Stimulated activated naive CD4-positive, alpha-beta T cell treated with Interleukin-2 at 50 U/mL for 16 hours (primary cell): ENCODE measurements around the gene DGKG.
A peak's percentile ranks its signal among the peaks of the same experiment; 100 is the strongest.

Source experiments
- DNase-seq: peaks from one replicate; lab custom pipeline; 2025; lab: John Stamatoyannopoulos, UW

DGKG gene

DNA sequence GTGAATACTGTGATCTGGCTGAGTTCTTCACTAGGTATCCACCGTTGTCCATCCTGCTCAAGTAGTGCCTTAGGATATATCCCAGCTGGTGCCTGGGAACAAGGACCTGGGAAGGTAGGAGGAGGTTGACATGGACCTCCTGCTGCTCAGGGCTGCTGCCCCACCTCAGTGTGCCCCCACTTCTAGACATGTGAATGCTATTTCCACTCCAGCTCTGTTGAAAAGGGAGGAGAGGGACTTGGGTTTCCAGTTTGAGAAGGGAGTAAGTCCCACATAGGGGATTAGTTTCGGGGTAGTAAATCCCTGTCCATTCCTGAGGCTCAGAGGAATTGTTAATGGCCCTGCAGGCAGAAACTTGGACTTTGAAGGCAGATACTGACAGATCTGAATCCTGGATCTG lies 220.2 kb downstream of the DGKG start:
- no peak for DNase-seq

DNA sequence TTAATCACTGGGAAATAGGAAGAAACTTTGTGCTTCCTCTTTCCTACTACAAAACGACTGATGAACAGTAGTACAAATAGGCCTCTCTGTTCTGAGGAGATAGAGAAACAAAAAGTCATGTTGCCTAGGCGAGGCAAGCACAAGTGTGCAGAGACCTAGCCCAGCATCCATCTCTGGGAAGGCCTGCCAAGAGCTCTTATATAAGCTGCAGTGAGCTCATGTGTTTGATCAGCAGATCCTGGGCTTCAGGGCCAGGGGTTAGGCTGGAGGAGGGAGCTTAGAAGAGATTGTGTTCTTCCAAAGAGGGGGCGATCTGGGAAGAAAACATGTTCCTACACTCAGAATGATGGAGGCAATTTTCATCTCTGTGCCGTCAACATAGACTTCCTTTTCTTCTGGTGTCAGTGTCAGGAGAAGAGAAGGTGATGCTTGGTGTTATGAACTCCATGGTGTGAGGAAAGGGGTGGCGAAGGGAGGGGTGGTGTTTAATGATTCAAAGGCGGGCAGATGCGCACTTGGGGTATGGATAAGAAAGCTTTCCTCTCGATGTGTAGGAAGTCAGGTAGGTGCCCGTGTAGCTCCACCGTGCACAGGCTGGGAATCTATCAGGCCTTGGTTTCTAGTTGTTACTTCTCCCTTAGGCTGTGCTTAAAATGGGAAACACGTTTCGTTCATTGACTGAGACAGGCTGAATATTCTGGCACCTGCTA lies 223.6 kb downstream of the DGKG start:
- no peak for DNase-seq

DNA sequence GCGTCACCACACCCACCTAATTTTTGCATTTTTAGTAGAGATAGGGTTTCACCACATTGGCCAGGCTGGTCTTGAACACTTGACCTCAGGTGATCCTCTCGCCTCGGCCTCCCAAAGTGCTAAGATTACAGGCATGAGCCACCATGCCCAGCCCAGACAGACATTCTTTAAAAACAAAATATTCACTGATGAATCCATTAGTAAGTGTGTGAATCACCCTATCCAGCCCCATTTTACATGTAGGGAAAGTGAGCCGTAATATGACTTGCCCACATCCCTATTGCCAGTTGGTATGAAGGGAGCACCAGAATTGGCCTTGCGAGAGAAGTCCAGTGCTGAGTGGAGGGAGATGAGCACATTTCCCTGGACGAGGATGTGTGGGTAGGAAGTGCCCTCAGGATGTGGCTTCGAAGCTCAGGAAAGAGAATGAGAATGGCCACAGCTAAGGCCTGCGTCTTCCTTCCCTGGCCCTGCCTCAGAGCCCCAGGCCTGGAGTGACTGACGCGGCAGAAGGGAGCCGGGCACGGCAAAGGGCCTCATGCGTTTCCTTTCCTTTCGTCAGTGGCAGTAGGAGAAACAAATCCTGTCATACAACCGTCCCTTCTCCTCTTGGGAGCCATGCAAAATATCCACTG lies 224.9 kb downstream of the DGKG start:
- no peak for DNase-seq

DNA sequence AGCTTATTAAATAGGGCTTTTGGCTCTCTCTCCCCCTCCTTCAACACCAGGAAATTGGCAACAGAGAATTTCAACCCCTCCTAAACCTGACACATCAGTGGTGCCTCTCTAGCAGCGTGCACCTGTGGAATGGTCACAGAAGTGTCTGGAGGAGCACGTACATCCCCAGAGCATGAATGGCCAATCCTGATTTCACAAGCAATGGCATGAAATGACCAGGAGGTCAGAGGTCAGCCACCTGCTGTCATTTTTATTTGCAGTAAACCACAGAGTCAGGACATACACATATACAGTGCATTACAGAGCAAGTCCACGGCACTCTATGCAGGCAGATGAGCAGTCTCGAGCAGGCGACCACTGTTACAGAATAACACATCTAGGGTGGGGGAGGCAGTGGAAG lies 228.1 kb downstream of the DGKG start:
- DNase-seq = no peak

DNA sequence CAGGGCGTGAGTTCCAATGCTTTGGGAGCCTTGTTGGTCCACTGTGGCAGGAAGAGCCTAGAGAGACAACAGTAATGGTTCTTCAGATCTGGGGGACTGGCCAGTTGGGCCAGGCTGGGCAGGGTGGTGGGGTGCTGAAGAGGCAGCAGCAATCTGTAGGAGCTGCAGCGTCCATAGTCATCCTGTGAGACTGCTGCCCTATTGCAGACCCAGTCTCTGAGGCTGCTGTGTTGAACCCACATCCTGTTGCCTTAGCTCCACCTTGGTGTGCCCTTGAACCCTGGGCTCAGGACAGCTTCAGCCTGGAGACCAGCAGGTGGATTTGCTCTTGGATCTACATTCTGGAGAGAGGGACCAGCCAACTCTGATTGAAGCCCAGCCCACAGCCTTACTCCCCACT lies 229.5 kb downstream of the DGKG start:
- no peak for DNase-seq

DNA sequence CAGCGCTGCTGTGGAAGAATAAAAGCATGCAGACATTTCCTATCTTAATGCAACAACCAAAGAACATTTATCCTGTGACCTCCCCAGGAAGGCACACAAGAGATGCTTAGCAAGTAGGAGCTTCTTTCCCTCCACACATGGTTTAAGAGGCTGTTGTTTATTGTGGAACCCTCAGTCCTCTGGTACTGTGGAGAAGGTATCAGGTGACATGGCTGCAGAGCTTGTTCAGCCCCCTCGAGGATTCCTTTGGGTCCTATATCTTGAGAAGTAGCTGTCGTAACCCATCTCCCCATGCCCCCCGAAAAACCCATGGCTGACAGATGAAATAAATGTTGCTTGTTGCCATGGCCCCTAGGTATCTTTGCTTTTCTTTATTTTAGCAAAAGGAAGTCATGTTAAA lies 232.8 kb downstream of the DGKG start:
- no peak for DNase-seq

DNA sequence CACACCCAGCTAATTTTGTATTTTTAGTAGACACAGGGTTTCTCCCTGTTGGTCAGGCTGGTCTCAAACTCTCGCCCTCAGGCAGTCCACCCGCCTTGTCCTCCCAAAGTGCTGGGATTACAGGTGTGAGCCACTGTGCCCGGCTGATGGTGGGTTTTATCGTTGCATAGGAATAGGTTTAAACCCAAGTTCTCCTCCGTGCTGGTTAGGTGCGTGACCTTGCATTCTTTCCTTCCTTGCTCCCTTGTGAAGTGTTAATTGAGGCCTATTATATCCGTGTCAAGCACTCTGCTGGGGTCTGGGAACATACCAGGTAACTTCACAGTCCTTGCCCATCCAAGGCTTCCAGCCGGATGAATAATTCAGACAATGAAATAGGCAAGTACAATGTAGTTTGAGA lies 233.9 kb downstream of the DGKG start:
- DNase-seq = no peak

DNA sequence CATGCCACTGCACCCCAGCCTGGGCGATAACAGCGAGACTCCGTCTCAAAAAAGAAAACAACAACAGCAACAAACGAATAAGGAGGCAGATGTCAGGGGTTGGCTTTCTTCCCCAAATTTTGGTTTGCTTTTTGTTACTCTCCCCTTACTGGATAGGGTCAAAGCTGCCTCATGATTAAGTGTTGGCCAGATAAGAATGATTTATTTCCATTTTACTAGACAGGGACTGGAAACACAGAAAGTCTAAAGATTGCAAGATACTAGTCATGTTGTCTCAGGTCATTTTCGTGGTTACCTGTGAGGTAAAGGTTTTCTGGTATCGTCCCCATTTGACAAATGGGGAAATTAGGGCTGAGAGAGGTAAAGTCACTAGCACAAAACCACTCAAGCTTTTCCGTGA lies 234.6 kb downstream of the DGKG start:
- no peak for DNase-seq

DNA sequence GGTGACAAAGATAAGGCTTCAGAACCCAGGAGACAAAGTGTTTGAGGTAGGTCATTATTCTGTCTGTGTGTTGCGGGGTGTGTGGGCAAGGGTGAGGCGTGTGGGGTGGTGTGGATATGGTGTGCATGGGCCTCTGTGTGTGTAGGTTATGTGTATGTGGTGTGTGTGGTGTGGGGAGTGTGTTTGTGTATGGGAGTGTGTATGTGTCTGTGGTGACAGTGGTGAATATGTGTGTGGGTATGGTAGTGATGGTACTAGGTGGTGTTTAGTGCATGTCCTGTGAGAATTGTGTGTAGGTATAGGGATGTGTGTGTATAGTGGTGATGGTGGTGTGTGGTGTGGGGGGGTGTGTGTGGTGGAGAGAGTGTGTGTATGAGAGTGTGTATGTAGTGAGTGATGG lies 236.9 kb downstream of the DGKG start:
- DNase-seq = no peak

DNA sequence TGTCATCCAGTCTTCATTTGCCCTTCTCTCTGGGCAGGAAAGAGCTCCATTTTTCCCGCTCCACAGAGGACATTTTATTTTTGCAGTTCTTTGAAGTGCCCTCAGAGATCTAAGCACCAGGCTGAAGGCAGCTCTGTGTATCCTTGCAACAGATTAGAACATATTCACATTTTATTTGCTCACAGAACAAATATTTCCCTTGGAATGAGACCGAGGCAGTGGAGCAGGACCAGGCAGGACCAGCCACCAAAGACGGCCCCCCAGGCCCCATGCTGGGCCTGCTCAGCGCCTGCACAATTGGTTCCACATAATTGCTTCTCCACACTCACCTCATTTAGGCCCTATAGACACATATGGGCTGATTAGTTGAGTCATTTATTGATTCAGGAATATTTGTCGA lies 237.4 kb downstream of the DGKG start:
- no peak for DNase-seq

DNA sequence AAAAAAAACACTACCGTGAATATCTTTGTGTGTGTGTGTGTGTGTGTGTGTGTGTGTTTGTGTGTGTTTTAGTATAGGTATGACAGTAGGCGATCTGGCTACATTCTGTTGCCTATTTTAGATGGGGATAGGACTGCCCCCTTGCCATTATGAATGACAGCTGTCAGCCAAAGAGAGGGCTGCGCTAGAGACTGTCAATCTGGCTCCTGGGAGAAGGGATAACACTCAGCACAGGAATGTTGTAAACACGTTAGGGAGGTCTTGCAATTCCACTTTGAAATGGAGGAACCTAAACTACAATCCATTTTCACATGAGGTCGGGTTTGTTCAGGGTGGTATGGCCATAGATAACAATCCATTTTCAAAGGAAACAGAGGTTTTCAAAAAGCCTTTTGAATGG lies 239.0 kb downstream of the DGKG start:
- DNase-seq = no peak

DNA sequence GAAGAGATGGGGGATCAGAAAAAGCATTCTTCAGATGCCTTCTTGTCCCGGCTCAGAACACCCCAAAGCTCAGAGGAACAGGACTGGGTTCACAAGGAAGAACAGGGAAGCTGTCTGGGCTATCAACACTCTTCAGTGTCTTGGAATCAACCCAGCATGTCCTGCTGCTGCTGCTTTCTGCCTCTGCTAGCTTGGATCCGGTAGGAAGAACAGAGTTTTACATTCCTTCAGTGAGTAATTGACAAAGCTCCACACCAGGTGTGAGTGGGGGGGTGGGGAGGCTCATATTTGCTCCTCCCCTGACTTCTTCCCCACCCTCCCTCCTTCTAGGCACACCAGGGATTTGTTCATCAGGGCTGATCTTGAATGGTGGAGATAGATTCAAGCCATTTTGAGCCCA lies 240.1 kb downstream of the DGKG start:
- no peak for DNase-seq

DNA sequence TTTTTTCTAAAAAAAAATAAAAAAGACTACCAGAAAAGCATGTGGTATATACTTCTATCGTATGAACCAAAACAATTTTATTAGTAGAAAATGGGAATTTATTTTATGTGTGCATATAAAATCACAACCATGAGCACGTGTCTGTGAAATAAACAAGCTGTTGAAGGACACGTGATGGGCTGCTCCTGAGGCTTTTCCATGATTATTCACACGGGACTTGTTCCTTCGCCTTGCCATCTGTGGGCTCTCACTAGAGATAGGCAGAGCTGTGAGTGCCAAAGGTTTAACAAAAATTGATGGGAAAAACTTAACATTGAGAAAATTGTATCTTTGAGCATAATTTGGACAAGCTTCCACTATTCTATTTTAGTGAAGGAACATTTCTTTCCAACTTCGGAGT lies 240.8 kb downstream of the DGKG start:
- no peak for DNase-seq

DNA sequence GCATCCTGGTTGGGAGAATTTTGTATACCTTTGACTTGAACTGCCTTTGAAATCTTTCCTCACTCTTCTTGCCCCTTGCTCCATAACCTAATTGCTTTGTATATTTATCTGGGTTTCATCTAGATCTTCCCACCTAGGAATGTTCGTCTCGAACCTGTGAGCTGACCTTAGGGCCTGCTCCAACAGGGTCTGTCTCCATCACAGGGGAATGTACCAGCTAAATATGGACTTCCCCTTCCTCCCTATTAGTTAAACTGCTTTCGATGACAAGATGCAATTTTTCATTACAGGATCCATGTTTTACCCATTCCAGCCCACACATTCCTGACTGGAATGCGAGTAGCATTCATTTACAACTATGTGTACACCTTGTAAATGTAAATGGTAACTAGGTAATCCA lies 242.5 kb downstream of the DGKG start:
- no peak for DNase-seq

DNA sequence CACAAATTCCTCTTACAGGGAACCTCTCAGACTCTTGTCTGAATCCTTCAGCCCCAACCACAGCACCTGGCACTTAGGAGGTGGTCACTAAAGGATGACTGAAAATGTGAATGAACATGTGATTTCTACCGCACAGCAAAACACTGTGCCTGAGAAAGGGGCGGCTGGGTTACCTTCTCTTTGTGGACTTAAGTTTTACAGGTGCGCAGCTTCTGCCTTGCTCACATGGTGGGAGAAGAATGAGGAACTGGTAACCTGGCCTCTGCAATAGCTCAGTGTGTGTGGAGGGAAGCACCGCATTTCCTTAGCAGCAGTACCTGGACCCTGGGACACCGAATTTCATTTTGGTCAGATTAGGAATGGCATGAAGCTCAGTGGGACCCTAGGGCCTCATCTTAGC lies 243.3 kb downstream of the DGKG start:
- no peak for DNase-seq

DNA sequence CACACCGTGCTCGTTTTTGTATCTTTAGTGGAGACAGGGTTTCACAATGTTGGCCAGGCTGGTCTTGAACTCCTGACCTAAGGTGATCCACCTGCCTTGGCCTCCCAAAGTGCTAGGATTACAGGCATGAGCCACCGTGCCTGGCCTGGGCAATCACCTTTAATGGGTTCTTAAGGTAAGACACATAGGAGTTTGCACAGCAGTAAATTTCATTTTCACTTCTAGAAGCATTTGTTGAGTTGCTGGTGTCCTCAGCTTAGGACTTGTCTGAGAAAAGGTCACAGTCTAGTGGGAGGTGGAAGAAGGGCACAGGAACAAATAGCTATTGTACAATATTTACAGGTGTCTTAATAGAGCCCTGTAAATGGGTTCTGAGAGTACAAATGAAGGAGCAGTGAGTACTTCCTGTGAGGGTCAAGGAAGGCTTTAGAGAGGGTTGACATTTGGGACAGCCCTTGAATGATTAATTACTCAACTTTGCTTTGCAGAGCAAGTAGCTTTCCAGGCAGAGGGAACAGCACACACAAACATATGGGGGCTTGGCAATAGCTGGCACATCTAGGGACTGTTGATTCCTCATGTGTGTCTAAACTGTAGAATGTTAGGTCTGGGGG lies 244.4 kb downstream of the DGKG start:
- no peak for DNase-seq

DNA sequence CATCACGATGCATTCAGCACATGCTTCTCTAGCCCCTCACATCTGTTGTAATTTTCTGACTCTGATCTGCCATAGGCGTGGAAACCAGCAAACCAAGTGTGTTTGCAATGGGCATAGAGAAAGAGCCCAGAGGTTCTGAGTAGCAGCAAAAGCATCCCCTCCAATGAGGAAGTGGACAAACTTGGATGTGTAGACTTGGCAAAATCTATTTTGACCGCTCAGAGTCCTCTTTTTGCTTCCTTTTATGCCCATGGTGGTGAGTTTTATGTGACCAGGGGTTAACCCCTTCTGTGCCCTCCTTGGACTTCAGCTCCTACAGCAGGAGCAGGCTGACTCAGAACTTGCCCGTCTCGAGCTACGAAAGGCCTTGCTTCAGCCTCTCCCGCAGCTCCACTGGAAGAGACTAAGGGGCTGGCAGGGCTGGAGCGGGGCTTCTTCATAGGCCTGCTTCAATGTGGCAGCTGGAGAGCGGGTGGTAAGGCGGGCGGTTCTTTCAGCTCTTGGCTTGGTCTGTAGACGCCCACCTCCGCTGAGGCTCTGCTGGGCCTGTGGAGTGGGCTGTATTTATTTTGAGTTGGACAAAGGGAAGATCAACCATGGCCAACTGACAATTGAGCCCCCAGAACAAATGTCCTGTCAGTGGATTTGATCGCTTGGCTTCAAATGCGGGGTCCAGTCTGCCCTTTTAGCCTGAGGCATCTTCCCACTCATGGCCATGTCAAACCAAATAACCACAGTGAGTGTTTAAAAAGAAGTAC lies 246.6 kb downstream of the DGKG start:
- DNase-seq = no peak

DNA sequence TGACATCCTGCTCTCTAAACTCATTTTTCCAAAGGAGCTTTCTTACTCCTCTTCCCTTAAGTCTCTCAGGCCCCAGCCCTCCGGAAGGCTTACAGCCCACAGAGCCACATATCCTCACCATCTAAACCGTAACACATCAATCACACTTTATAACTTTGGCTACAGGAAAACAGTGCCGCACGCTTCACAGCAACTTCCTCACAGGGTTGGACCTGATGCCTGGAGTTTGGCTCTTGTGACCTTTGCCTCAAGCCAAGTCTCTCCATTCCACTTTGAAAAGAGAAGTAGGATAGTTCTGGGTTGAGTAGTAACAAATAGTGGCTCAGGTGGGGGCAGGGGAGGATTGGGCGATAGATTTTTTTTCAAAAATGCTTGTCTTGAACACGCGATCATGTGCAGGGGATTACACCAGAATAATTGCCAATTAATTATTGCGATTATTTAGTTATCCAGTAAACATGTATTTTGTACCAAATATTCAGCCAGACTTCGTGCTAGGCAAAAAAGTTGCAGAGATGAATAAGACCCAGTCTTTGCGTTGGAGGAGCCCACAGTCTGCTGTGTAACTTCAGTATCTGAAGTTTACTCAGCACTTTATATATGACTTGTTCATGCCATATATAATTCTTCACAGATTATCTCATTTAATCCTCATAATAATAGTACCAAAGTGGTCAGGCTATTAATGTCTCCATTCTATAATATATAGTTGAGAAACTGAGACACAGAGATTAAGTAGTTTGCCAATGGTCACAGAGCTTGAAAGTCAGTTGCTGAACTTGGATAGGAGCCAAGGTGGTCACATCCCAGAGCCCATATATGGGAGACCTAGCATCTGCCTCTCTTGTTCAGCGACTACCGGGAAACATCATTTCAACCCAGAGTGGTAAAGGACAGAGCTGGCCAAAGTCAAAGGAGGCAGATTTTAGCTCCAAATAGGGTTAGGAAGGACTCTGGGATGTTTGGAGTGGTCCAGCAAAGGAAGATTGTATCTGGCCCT lies 250.8 kb downstream of the DGKG start:
- peak; percentile 12 for DNase-seq

DNA sequence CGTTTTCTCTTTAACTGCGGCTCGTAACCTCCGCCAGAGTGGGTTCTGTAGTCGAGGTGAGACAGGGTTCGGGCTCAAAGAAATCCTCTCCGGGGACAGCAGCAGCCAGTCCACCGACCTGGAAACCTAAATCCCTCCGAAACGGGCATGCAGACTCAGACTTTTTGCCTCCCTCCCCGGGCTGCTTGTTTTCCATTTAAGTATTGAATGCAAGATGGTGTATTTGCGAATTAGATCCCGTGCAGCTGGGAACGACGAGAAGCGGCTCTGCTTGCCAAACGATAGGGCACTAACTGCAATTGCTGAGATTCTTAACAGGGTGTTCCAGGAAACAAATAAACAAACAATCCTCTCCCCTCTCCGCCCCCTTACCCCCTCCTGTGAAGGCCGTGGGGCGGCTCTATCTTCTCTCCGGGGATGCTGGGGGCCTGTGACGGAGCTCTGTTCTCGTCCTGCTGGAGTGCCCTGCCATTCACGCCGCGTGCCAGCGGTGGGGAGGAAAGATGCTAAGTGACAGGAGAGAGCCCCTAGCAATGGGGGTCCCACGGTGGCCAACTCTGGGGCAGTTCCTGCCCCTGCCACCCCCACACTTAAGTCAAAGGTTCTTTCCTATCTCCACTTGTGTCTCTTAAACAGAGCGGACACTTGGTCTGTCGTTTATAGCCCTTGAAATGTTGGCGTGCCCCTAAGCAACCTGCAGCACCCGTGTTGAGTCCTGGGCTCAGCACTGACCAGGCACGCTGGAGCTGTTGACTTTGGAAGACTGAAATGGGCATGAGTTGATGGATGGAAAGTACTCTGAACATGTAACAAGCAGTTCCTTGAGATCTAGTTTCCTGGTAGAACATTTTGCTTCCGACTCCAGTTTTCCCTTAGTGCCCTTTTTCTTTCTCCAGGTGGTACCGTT lies 251.9 kb downstream of the DGKG start:
- DNase-seq = no peak
